Hepatocyte (in vitro differentiated cells): ENCODE measurements around the gene ITM2C.

Experiments used
- EZH2phosphoT487 ChIP-seq: fragments of 200-600 bp; sonication (generic); IDR thresholded peaks from one replicate; pipeline ENCODE4 v1.6.1; 2018; ENCODE audit warnings: antibody characterized with exemption, mild to moderate bottlenecking, low read depth, moderate library complexity; ENCODE audit not compliant: unreplicated experiment, severe bottlenecking
- TF ChIP-seq, protein P1 (sequence below): fragments of 200-600 bp; sonication (generic); IDR thresholded peaks from 2 replicates; pipeline ENCODE4 v1.5.1; 2016; ENCODE audit warnings: antibody characterized with exemption, mild to moderate bottlenecking; ENCODE audit not compliant: poor library complexity

DNA sequence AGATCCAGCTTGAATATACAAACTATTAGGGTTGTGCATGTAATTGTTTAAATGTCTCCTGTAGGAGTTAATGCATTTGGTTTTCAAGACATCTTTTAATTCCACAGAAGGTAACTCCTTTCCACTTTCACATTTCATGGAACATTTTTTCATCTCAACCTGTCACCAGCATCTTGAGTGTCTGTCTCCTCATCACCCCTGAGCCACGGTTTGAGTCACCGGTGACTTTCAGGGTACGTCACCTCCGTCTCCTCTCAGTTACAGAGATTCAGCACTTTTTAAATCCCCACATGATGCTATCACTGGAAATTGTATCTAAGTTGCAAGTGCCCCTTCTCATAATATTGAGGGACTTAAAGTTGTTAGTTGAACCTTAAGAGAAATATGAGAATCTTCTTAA is 35.0 kb downstream of the ITM2C start:
- TF ChIP-seq, protein P1, sequence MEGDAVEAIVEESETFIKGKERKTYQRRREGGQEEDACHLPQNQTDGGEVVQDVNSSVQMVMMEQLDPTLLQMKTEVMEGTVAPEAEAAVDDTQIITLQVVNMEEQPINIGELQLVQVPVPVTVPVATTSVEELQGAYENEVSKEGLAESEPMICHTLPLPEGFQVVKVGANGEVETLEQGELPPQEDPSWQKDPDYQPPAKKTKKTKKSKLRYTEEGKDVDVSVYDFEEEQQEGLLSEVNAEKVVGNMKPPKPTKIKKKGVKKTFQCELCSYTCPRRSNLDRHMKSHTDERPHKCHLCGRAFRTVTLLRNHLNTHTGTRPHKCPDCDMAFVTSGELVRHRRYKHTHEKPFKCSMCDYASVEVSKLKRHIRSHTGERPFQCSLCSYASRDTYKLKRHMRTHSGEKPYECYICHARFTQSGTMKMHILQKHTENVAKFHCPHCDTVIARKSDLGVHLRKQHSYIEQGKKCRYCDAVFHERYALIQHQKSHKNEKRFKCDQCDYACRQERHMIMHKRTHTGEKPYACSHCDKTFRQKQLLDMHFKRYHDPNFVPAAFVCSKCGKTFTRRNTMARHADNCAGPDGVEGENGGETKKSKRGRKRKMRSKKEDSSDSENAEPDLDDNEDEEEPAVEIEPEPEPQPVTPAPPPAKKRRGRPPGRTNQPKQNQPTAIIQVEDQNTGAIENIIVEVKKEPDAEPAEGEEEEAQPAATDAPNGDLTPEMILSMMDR = no peak
- no peak for TF ChIP-seq EZH2phosphoT487
